Nasal cavity respiratory epithelium epithelial cell of viscerocranial mucosa (primary cell): Measurements from ENCODE around the gene ZNF764. TPM values are rescaled to one million over a fixed set of nuclear protein-coding genes. Genes with fewer than 3 reads are reported as not detected.

ENCODE experiments used
- total RNA-seq: library from RNA; depleted of rRNA; stranded (reverse); fragments of >200 nt; gene quantifications from 2 replicates; pipeline ENCODE4 v1.2.3, GENCODE V29; 2014

Gene ZNF764
- 3.4 and 4.3 TPM in 2 replicates for total RNA-seq

GRCh38 chr16:30557957-30558788, at the start of gene ZNF764:
Gene ZNF764 (minus strand): TSS chr16:30558374. CDS start chr16:30558182, 192 bp downstream.

GRCh38 chr16:30585400-30586191, 27.4 kb upstream of the ZNF764 start, which contains the start of gene ZNF785:
Gene ZNF785 (minus strand): TSS chr16:30585697. CDS start chr16:30585611, 86 bp downstream.

DNA sequence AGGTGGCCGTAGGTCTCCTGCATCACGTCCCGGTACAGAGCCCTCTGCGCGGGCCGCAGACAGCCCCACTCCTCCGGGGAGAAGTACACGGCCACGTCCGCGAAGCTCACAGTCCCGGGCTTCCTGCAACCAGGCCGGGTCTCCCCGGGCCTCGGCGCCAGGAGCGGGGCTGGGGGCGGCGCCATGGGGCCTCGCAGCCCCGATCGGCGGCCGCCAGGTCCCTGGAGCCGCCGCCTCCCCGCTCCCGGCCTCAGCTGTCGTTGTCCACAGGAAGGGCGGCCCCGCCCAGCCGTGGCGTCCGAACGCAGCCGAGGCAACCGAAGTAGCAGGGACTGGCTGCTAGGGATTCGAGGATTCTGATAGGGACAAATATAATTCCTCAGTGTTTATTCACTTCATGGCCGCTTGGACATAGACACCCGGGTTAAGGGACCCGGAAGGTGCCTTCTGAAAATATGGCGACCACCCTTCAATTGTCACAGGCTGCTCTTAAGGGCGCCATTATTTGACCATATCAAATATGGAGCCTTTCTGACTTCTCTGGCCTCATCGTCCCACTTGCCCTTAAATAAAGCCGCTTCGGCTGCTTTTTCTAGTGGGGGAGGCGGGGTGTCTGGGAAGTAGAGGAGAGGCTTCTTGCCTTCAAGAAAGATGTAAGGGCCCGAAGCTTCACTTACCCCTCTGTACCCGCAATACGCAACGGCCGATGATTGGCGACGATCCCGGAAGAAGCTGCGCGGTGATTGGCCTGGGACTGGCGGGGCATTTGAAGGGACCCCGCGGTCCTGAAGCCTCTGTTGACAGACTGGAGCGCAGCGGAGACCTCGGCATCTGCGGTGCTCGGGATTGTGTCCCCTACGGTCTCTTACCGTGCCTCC, 13.5 kb upstream of the ZNF764 start, which contains the start of gene ZNF688:
TSS of gene ZNF688 (minus strand) at position 270 of the 878 bp plus-strand sequence. CDS start at position 185, 85 bp downstream.

GRCh38 chr16:30534368-30535105, 23.6 kb downstream of the ZNF764 start, which contains the start of gene ZNF747:
Gene ZNF747 (minus strand): TSS chr16:30534858. CDS start chr16:30534679, 179 bp downstream.

GRCh38 chr16:30526137-30526822, 31.9 kb downstream of the ZNF764 start, which contains the start of gene ZNF768:
Gene ZNF768 (minus strand): TSS chr16:30526566. CDS start chr16:30526413, 153 bp downstream.

Other genes starting within 250 kb of the ZNF764 start
- gene CD2BP2, start 203.1 kb downstream of the ZNF764 start, total RNA-seq = 28.9 and 32.1 TPM in 2 replicates
- gene TBC1D10B, start 187.9 kb downstream of the ZNF764 start, total RNA-seq = 21.5 and 35.7 TPM in 2 replicates
- gene MYL11, start 183.6 kb downstream of the ZNF764 start, total RNA-seq = not detected in 2 replicates
- gene SEPTIN1, start 175.8 kb downstream of the ZNF764 start, total RNA-seq = 0.07 TPM in 1 of 2 replicates, not detected in the other
- 9.0 and 13.0 TPM in 2 replicates for gene ZNF48, start 163.0 kb downstream of the ZNF764 start, total RNA-seq
- gene ZNF771, start 150.8 kb downstream of the ZNF764 start, total RNA-seq = 6.0 and 8.2 TPM in 2 replicates
- 15.5 and 25.6 TPM in 2 replicates for gene DCTPP1, start 128.3 kb downstream of the ZNF764 start, total RNA-seq
- 34.7 and 43.4 TPM in 2 replicates for gene SEPHS2, start 112.5 kb downstream of the ZNF764 start, total RNA-seq
- under 0.01 TPM in 1 of 2 replicates, not detected in the other for gene ITGAL, start 85.6 kb downstream of the ZNF764 start, total RNA-seq
- gene ZNF768, start 31.8 kb downstream of the ZNF764 start, total RNA-seq = 31.5 and 34.2 TPM in 2 replicates
- 5.7 and 6.8 TPM in 2 replicates for gene ZNF747, start 23.5 kb downstream of the ZNF764 start, total RNA-seq
- 4.8 and 5.5 TPM in 2 replicates for gene ZNF688, start 13.3 kb upstream of the ZNF764 start, total RNA-seq
- gene ZNF785, start 27.3 kb upstream of the ZNF764 start, total RNA-seq = 4.1 and 8.2 TPM in 2 replicates
- 3.1 and 4.7 TPM in 2 replicates for gene ZNF689, start 52.0 kb upstream of the ZNF764 start, total RNA-seq
- gene PRR14, start 92.6 kb upstream of the ZNF764 start, total RNA-seq = 7.9 and 10.5 TPM in 2 replicates
- 14.7 and 20.6 TPM in 2 replicates for gene FBRS, start 100.1 kb upstream of the ZNF764 start, total RNA-seq
- 15.4 and 49.9 TPM in 2 replicates for gene SRCAP, start 140.8 kb upstream of the ZNF764 start, total RNA-seq
- 12.0 and 15.7 TPM in 2 replicates for gene PHKG2, start 190.1 kb upstream of the ZNF764 start, total RNA-seq
- 0.28 and 0.68 TPM in 2 replicates for gene CFAP119, start 203.7 kb upstream of the ZNF764 start, total RNA-seq
- gene RNF40, start 203.9 kb upstream of the ZNF764 start, total RNA-seq = 51.6 and 73.9 TPM in 2 replicates
- 6.2 and 12.6 TPM in 2 replicates for gene ZNF629, start 228.8 kb upstream of the ZNF764 start, total RNA-seq